ENCODE results near the gene CHMP4B. TPM values are rescaled to one million over a fixed set of nuclear protein-coding genes. Genes with fewer than 3 reads are reported as not detected.

Gene CHMP4B
- total and polyA plus RNA-seq, 4 donors: 91.6 to 162 (median 120) TPM

DNA sequence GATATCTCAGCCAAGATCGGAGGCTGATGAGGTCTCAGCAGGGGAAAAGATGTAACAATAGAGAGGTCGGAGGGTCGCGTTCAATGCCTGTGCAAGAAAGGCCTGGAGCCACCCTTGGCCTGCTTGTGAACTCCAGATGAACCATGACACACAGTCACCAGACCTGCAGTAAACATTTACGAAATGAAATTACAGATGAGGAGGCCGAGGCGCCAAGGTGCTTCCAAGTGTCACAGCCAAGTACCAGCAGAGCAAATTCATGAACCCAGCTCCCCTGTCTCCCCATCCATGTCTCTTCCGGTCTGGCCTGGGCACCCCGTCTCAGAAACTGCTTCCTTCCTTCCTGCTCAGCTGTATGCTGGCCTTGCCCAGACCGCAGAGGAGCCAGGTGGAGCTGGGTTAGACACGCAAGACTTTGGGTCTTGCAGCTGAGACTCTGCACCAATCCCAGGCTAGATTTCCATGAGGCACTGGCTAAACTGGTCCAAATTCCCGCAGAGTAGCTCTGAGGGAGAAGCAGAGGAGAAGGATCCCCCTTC, 48.1 kb downstream of the CHMP4B start:
- ATAC-seq (ENCODE audit: insufficient read depth, low FRiP score): no peak
- H3K9ac ChIP-seq (ENCODE audit: insufficient read depth in 1 of 2, low read length in 2 of 2): no peak overlapping the region
- DNase-seq: peak in 1 of 3 donors; percentile 38
- peaks cover 3 to 15% (median 8%) of the 10 kb centered on the region in 4 donors for H3K36me3 ChIP-seq (ENCODE audit: control insufficient read depth in 4 of 4, insufficient read depth in 4 of 4, low read length in 4 of 4)
- peaks cover 0 to 19% (median 5%) of the 10 kb centered on the region in 5 donors for H3K4me1 ChIP-seq (ENCODE audit: control insufficient read depth in 5 of 5, insufficient read depth in 5 of 5, low read length in 5 of 5)
- H3K9me3 ChIP-seq (ENCODE audit: control insufficient read depth in 4 of 4, insufficient read depth in 3 of 4, low read length in 3 of 4): no peaks in the 10 kb centered on the region
- no peaks in the 10 kb centered on the region for H3K27me3 ChIP-seq (ENCODE audit: control insufficient read depth in 3 of 3, insufficient read depth in 3 of 3, low read length in 2 of 3)
- H3K4me3 ChIP-seq: no peak overlapping the region
- TF ChIP-seq, protein P1, sequence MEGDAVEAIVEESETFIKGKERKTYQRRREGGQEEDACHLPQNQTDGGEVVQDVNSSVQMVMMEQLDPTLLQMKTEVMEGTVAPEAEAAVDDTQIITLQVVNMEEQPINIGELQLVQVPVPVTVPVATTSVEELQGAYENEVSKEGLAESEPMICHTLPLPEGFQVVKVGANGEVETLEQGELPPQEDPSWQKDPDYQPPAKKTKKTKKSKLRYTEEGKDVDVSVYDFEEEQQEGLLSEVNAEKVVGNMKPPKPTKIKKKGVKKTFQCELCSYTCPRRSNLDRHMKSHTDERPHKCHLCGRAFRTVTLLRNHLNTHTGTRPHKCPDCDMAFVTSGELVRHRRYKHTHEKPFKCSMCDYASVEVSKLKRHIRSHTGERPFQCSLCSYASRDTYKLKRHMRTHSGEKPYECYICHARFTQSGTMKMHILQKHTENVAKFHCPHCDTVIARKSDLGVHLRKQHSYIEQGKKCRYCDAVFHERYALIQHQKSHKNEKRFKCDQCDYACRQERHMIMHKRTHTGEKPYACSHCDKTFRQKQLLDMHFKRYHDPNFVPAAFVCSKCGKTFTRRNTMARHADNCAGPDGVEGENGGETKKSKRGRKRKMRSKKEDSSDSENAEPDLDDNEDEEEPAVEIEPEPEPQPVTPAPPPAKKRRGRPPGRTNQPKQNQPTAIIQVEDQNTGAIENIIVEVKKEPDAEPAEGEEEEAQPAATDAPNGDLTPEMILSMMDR (IDR thresholded peaks at IDR 0.05; ENCODE audit: control extremely low read depth, extremely low read depth): no peak
- 38 to 45% methylated on average over 12 of the region's 12 CpGs for WGBS, 2 donors
- peak overlapping the region in 1 of 2 donors; percentile 18 for H3K27ac ChIP-seq (ENCODE audit: low read depth in 1 of 2, low read length in 1 of 2)

- no peak overlapping the region for H3K9ac ChIP-seq (ENCODE audit: insufficient read depth in 1 of 2, low read length in 2 of 2)
- H3K27me3 ChIP-seq (ENCODE audit: control insufficient read depth in 3 of 3, insufficient read depth in 3 of 3, low read length in 2 of 3): no peaks in the 10 kb centered on the region
- WGBS, 2 donors: 74 to 80% methylated on average over 3 of the region's 3 CpGs
- peaks cover 0 to 19% (median 5%) of the 10 kb centered on the region in 5 donors for H3K4me1 ChIP-seq (ENCODE audit: control insufficient read depth in 5 of 5, insufficient read depth in 5 of 5, low read length in 5 of 5)
- DNase-seq (no peak), ATAC-seq (ENCODE audit: insufficient read depth, low FRiP score) (no peak)
- H3K4me3 ChIP-seq: no peak overlapping the region
- H3K36me3 ChIP-seq (ENCODE audit: control insufficient read depth in 4 of 4, insufficient read depth in 4 of 4, low read length in 4 of 4): peaks cover 2 to 11% (median 4%) of the 10 kb centered on the region in 4 donors
- no peaks in the 10 kb centered on the region for H3K9me3 ChIP-seq (ENCODE audit: control insufficient read depth in 4 of 4, insufficient read depth in 3 of 4, low read length in 3 of 4)
- TF ChIP-seq, protein P1 (IDR thresholded peaks at IDR 0.05; ENCODE audit: control extremely low read depth, extremely low read depth): no peak
- no peak overlapping the region for H3K27ac ChIP-seq (ENCODE audit: low read depth in 1 of 2, low read length in 1 of 2)
Observed at GRCh38 chr20:33859751-33860150, 48.6 kb downstream of the CHMP4B start.

DNA sequence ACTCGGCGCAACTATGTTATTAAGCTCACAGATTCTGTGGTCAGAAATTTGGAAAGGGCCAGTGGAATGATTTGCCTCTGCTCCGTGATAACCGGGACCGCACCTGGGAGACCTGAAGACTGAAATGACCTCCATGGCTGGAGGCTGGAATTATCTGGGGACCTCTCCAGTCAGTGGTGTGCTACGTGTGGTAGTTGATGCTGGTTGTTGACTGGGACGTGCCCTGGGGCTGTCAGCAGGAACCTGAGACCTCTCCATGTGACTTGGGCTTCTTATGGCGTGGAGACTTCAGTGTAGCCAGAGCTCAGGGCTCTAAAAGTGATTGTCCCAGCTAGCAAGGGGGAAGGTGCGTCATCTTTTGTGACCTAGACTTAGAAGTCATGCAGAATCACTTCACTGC, 50.3 kb downstream of the CHMP4B start:
- H3K27me3 ChIP-seq (ENCODE audit: control insufficient read depth in 3 of 3, insufficient read depth in 3 of 3, low read length in 2 of 3): no peaks in the 10 kb centered on the region
- DNase-seq (no peak), ATAC-seq (ENCODE audit: insufficient read depth, low FRiP score) (no peak)
- no peak overlapping the region for H3K27ac ChIP-seq (ENCODE audit: low read depth in 1 of 2, low read length in 1 of 2)
- peaks cover 0 to 3% (median 1%) of the 10 kb centered on the region in 4 donors for H3K36me3 ChIP-seq (ENCODE audit: control insufficient read depth in 4 of 4, insufficient read depth in 4 of 4, low read length in 4 of 4)
- TF ChIP-seq, protein P1 (IDR thresholded peaks at IDR 0.05; ENCODE audit: control extremely low read depth, extremely low read depth): no peak
- WGBS, 2 donors: 94 to 95% methylated on average over 9 of the region's 9 CpGs
- H3K9me3 ChIP-seq (ENCODE audit: control insufficient read depth in 4 of 4, insufficient read depth in 3 of 4, low read length in 3 of 4): no peaks in the 10 kb centered on the region
- H3K4me3 ChIP-seq: no peak overlapping the region
- H3K4me1 ChIP-seq (ENCODE audit: control insufficient read depth in 5 of 5, insufficient read depth in 5 of 5, low read length in 5 of 5): peaks cover 0 to 19% (median 5%) of the 10 kb centered on the region in 5 donors
- H3K9ac ChIP-seq (ENCODE audit: insufficient read depth in 1 of 2, low read length in 2 of 2): no peak overlapping the region
